Muscle of leg (tissue), 16 donors: ENCODE measurements around the gene HPCA. TPM values are rescaled to one million over a fixed set of nuclear protein-coding genes. Genes with fewer than 3 reads are reported as not detected.

ENCODE experiments used
- DNase-seq: peaks from one replicate; pipeline ENCODE4 v3.0.0; 2013
- H3K27ac ChIP-seq: one replicate; pipeline ENCODE4 v1.5.1; 2013; ENCODE audit warnings: mild to moderate bottlenecking, low read length, control low read depth
- H3K27me3 ChIP-seq: one replicate; pipeline ENCODE4 v1.6.1; 2013; ENCODE audit warnings: low read length; ENCODE audit not compliant: control insufficient read depth, insufficient read depth
- H3K36me3 ChIP-seq: one replicate; pipeline ENCODE4 v1.6.1; 2013; ENCODE audit warnings: low read length; ENCODE audit not compliant: control insufficient read depth, insufficient read depth
- H3K4me1 ChIP-seq: one replicate; pipeline ENCODE4 v1.6.1; 2013; ENCODE audit warnings: low read length; ENCODE audit not compliant: control insufficient read depth, insufficient read depth
- H3K4me3 ChIP-seq: one replicate; pipeline ENCODE4 v1.5.1; 2013; ENCODE audit warnings: low read length, control low read depth
- H3K9me3 ChIP-seq: replicated peaks from 2 replicates; pipeline ENCODE4 v1.6.1; 2013; ENCODE audit warnings: low read depth, low read length; ENCODE audit not compliant: control insufficient read depth
- WGBS: methylation state at CpG from one replicate; pipeline ENCODE4 v1.1.5; 2013; ENCODE audit warnings: missing lambda C conversion rate; ENCODE audit not compliant: insufficient coverage; 5-methylcytosine and 5-hydroxymethylcytosine counted together
- long read RNA-seq, 11 donors: transcript quantifications; one replicate each; lab custom pipeline, GENCODE V29; 2026
- polyA plus RNA-seq, 8 donors: library from polyadenylated mRNA; unstranded; fragments of 120-200 nt; gene quantifications; one replicate each; pipeline versions ENCODE4 v1.2.1 to v1.2.3, GENCODE V29; 2013; ENCODE audit warnings: inconsistent platforms in 1 of 8, low replicate concordance in 1 of 8; ENCODE audit not compliant: insufficient read length in 8 of 8, insufficient read depth in 1 of 8
- total RNA-seq: library from RNA; stranded (reverse); fragments of 120-200 nt; gene quantifications from one replicate; pipeline ENCODE4 v1.2.4, GENCODE V29; 2013

The HPCA gene
- total RNA-seq (0.35 TPM), polyA plus RNA-seq (under 1 TPM; 0.12 to 0.87 (median 0.41) TPM)
- long read RNA-seq, donor 1, result 0 reads
- long read RNA-seq, donor 2, result 0 reads
- long read RNA-seq, donor 3, result 0 reads
- long read RNA-seq, donor 4, result 0 reads
- long read RNA-seq, donor 5, result 0 reads
- long read RNA-seq, donor 6, result 0 reads
- long read RNA-seq, donor 7, result 0 reads
- long read RNA-seq, donor 8, result 0 reads
- long read RNA-seq, donor 9, result 0 reads
- long read RNA-seq, donor 10, result 0 reads
- long read RNA-seq, donor 11, result 0 reads

DNA sequence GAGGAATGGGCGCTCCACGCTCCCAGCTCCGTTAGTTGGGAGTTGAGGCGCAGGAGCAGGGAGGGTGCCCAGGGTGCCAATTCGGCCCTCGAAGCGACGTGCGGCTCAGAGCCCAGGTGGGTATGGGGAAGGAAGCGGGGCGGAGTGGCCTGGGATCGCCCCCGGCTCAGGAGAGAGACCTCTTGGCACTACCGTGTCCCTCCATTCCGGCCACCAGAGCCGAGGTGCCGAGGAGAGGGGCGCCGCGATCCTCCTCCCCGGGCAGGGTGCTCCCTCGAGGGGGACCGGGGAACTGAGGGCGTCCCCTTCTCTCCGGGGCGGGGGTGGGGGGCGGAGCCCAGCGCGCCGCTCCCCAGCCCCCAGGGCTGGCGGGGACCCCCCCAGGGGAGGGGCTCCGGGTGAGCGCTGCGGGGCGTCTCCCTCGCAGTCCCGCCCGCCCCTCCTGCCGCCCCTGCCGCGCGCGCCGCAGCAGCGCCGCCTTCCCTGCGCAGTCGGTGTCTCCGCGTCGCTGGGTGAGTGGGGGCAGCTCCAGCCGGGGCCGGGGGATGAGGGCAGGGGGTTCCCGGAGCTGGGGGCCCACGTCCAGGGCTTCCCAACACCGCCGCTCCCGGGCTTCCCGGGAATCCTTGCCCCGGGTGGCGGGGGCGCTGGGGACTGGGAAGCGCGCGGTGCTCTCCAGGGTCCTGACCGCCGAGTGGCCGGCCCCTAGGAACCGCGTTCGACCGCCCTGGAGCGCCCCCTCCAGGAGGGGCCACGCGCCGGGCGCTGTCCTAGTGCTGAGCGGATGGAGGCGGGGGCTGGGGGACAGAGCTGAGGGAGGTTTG, at the start of gene HPCA:
HPCA (plus strand) TSS at position 488 of the 824 bp plus-strand sequence. CDS start 2,408 bp downstream, outside the sequence.
- peak; percentile 71 for DNase-seq
- Histone ChIP-seq H3K4me3 (no peak within 1 kb of the TSS), H3K36me3 (no peaks in the 10 kb centered on the region), H3K27ac (no peak within 1 kb of the TSS), H3K4me1 (peaks cover 13% of the 10 kb centered on the region), H3K27me3 (peaks cover 47% of the 10 kb centered on the region), H3K9me3 (no peaks in the 10 kb centered on the region)
- WGBS, result 1% methylated on average over 59 of the region's 79 CpGs

DNA sequence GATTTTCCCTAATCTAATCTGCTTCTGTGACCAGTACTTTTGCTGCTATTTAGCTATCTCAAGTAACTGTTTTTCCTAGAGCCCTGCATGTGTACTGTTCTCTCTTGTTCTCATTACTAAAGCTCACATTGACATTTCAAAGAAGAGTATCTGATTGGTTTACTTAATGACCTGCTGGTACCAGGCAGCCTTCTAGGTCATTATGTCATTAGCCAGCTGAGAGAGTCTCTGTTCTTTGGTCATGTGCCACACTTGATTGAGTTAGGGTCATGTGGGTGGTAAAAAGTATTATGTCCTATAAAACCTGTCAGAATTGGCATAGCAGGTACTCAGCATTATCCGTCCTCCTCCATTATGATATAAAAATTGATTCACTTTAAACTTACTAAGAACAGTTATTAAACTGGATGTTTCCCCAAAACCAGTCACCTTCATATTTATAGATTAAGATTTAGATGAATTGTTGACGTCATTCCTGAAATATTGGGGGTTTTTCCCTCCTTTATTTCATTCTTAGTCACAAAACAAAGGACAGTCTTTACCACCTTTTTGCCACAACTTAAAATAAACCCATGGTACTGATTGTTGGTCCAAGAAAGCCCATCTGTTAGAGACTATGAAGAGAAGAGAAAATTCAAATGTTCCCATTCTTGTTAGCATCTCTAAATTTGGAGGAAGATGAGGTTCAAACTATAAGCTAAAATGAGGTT, 37.8 kb upstream of the HPCA start:
- Histone ChIP-seq H3K36me3 (peaks cover 35% of the 10 kb centered on the region), H3K4me1 (no peaks in the 10 kb centered on the region), H3K27me3 (no peaks in the 10 kb centered on the region), H3K4me3 (no peak overlapping the region), H3K9me3 (peaks cover 7% of the 10 kb centered on the region), H3K27ac (no peak overlapping the region)
- no peak for DNase-seq
- WGBS, result no CpG with 5 or more reads among the region's 2 CpGs

DNA sequence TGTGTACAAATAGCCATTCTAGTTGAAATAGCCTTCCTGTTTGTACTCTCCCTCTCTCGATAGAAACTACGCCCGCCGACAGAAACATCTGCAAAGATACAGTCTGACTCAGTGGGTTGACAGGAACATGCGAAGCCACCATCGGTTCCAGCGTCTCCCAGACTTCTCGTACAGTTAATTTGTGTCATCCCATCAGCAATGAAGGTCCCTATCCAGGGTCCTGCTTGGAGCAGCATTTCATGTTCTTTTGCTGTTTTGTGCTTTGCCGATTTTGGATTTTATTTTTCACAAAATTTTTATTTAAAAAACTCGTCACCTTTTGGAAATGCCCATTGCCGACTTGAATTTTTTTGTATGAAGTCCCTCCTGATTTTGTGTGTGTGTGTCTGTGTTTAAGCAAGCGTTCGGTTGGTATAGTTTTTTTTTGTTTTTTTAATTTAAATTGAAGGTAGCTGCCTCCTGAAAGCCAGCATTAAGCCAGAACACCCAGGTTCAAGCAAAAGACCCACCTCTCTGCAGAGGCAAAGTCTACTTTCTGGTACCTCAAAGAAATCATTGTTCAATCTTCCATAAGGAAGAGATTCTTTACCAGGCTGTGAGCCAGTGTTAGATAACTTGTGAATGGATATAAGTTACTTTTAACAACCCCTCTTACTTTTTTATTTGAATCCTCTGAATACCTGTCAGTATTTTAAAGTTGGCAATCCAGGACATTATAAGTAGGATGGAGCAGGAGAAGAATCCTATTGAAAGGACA, 30.3 kb upstream of the HPCA start:
- DNase-seq, result no peak
- peaks cover 5% of the 10 kb centered on the region for H3K4me1 ChIP-seq
- H3K9me3 ChIP-seq, result no peaks in the 10 kb centered on the region
- no peak overlapping the region for H3K4me3 ChIP-seq
- peaks cover 43% of the 10 kb centered on the region for H3K36me3 ChIP-seq
- H3K27ac ChIP-seq, result no peak overlapping the region
- 85% methylated on average over 8 of the region's 13 CpGs for WGBS
- H3K27me3 ChIP-seq, result no peaks in the 10 kb centered on the region

DNA sequence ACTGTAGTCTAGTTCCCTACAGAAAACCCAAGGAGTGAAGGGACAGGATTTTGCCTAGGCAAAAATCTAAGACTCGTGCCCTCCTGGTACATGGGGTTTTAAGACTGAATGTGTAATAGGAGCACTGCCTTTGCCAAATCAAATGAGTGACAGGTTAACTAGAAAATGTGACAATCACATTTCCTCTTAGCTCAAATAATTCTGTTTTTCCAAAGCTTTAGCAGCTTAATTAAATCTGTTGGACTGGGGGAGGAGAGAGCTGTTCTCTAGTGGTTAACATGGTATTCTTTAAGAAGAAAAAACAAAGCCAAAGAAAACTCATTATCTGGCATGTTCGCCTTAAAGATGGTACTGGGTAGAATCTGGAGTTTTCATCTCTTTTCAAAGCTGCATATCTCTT, 28.2 kb upstream of the HPCA start:
- Histone ChIP-seq H3K27me3 (no peaks in the 10 kb centered on the region), H3K4me3 (no peak overlapping the region), H3K4me1 (peaks cover 15% of the 10 kb centered on the region), H3K36me3 (peaks cover 51% of the 10 kb centered on the region), H3K9me3 (no peaks in the 10 kb centered on the region), H3K27ac (no peak overlapping the region)
- no CpG with 5 or more reads among the region's 2 CpGs for WGBS
- no peak for DNase-seq

DNA sequence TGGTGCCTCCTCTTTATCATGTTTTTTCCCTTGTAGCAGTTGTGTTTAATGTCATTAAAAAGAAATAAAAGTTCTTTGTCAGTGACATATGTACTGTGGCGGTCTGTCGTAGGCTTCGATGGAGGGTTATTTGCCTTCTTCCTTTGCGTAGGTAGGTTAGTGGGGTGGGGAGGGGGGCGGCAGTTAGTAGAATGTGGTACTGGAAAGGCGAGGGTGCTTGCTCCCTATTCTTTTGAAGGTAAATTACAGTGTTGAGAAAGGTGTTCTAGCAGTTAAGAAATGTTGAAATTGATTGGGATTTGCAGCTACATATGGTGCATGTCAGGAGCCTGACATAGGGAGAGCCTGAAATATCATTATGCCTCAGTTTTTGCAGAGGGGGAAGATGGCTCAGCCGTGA, 27.5 kb upstream of the HPCA start:
- WGBS, result 83% methylated on average over 6 of the region's 7 CpGs
- peaks cover 51% of the 10 kb centered on the region for H3K36me3 ChIP-seq

DNA sequence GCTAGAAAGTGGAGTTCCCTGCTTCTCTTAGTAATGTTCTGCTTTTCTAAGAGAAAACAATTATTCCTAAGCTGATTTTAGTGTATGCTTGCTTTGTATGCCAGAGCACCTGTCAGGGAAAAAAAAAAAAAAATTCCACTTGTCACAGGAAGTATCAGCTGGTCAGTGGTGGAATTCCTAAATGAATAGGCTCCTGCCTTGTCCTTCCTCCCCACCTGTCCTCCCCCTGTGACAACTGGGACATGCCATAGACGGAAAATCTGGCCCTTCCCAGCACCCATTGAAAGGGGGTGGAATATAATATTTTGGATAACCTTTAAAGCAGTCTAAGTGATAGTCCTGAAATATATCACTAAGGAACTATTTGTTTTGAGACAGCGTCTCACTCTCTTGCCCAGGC, 26.4 kb upstream of the HPCA start:
- Histone ChIP-seq H3K27ac (no peak overlapping the region), H3K9me3 (no peaks in the 10 kb centered on the region), H3K36me3 (peaks cover 58% of the 10 kb centered on the region), H3K4me1 (peaks cover 30% of the 10 kb centered on the region), H3K27me3 (no peaks in the 10 kb centered on the region), H3K4me3 (no peak overlapping the region)
- DNase-seq, result peak; percentile 61
- no CpG with 5 or more reads among the region's 2 CpGs for WGBS

More for the DNA sequence above, 27.5 kb upstream of the HPCA start:
- H3K27me3 ChIP-seq, result no peaks in the 10 kb centered on the region
- H3K27ac ChIP-seq, result no peak overlapping the region
- DNase-seq, result no peak
- H3K4me3 ChIP-seq, result no peak overlapping the region
- H3K9me3 ChIP-seq, result no peaks in the 10 kb centered on the region
- H3K4me1 ChIP-seq, result peaks cover 21% of the 10 kb centered on the region

DNA sequence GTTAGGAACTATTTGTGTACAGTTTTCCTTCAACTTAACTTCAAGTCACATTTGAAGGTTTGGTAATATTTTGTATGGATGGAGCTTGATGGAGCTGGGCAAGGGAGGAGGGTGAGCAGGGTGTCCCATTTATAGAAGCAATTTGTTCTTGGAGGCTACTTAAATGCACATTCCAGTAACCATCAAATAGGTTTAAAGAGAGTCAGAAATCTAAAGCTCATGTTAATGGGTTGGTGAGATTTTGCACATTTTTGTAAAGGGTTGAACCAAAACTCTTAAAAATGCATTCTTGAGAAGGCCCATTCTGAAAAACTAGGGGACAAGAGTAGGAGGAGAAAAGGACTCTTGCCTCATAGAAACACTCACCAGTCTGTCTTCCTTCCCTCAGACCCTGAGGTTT, 25.7 kb upstream of the HPCA start:
- H3K27me3 ChIP-seq, result no peaks in the 10 kb centered on the region
- peaks cover 56% of the 10 kb centered on the region for H3K36me3 ChIP-seq
- H3K27ac ChIP-seq, result no peak overlapping the region
- H3K9me3 ChIP-seq, result no peaks in the 10 kb centered on the region
- DNase-seq, result no peak
- H3K4me3 ChIP-seq, result no peak overlapping the region
- H3K4me1 ChIP-seq, result peaks cover 30% of the 10 kb centered on the region

DNA sequence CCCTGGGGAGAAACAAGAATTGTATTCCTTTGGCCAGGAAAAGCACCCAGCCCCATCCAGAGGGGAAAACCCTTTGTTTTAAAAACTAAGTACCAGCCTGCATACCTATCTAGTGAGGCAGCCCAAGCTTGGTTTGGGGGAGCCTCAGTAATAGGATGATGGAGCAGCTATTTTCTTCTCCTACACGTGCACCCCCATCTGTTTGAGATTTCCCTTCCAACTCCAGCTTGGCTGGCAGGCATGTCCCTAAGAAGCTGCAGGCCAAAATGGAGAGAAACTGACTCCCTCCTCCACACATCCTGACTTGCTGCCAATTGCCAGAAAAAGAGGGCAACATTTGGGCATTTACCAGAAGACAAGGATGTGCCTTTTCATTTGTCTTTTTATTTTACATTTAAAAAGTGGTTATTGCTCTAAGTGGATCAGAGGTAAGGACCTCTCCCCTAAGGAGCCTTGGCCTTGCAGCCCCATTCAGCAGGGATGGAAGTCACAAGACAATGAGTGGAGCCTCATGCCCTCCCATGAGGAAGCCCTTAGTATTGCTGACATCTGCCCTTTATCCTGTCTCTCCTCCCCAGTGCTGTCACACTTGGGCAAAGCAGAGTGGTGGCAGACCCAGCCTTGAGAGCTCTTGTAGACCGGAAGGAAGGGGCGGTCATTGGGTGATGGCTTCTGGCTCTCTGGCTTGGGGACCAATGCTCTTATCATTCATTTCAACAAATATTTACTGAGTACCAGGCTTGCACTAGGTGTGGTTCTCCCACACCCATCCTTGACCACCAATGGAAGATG, 24.2 kb upstream of the HPCA start:
- Histone ChIP-seq H3K9me3 (no peaks in the 10 kb centered on the region), H3K4me3 (no peak overlapping the region), H3K36me3 (peaks cover 58% of the 10 kb centered on the region), H3K27ac (no peak overlapping the region), H3K27me3 (no peaks in the 10 kb centered on the region), H3K4me1 (peaks cover 30% of the 10 kb centered on the region)
- 72% methylated on average over 3 of the region's 3 CpGs for WGBS
- no peak for DNase-seq

DNA sequence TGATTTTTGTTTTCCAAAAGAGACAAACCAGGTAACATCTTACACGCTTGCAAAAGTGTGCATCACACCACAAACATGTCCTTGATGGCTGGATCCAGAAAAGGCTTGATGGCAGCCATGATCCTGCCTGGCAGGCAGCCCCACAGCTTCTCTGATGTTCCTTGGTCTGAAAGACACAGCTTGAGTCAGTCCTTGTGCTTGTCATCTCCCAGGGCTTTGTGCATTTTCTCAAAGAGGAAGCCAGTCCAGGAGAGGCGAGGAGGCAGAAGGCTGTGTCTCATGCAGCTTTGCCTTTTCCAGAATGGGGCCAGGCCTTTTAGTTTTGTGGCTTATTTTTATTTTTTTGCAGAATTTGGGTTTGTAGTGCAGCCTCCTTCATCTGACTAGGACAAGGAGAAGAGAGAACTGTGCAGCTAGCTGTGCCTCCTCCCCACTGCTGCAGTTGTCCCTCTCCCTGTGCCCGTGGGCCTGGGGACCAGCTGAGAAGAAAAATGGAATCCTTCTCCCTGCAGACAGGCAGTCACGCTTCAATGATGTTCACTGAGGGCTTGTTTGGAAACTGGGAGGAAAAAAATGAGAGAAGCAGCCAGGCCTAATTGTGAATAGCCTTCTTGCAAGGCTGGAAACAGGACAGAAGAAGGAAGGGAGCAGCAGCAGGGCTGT, 22.9 kb upstream of the HPCA start:
- Histone ChIP-seq H3K27ac (no peak overlapping the region), H3K27me3 (no peaks in the 10 kb centered on the region), H3K4me1 (peaks cover 30% of the 10 kb centered on the region), H3K4me3 (no peak overlapping the region), H3K36me3 (peaks cover 68% of the 10 kb centered on the region), H3K9me3 (no peaks in the 10 kb centered on the region)
- no peak for DNase-seq
- 87% methylated on average over 3 of the region's 4 CpGs for WGBS
